Amniotic epithelial cell (primary cell): Measurements from ENCODE around the gene ASAP2.
A peak's percentile ranks its signal among the peaks of the same experiment; 100 is the strongest.

Experiments used
- DNase-seq: peaks from one replicate; pipeline ENCODE4 v3.0.0-alpha.2; 2010; ENCODE audit warnings: low read depth

The ASAP2 gene

GRCh38 chr2:9231291-9232165, 24.9 kb downstream of the ASAP2 start:
- no peak for DNase-seq

- DNase-seq = no peak
These were observed 25.5 kb downstream of the ASAP2 start for GRCh38 chr2:9232166-9232479.

GRCh38 chr2:9232886-9233285, 26.3 kb downstream of the ASAP2 start:
- peak; percentile 69 for DNase-seq

- DNase-seq = peak; percentile 97
These were observed 28.1 kb downstream of the ASAP2 start for GRCh38 chr2:9234680-9235146.

- peak; percentile 97 for DNase-seq
These were observed 28.8 kb downstream of the ASAP2 start for GRCh38 chr2:9235147-9236044.

- DNase-seq = no peak
These were observed 29.4 kb downstream of the ASAP2 start for GRCh38 chr2:9236045-9236344.

GRCh38 chr2:9236867-9237266, 30.3 kb downstream of the ASAP2 start:
- DNase-seq = no peak

GRCh38 chr2:9237831-9238230, 31.2 kb downstream of the ASAP2 start:
- DNase-seq = no peak

- DNase-seq = peak; percentile 31
These were observed 32.1 kb downstream of the ASAP2 start for GRCh38 chr2:9238591-9239326.

- no peak for DNase-seq
These were observed 33.0 kb downstream of the ASAP2 start for GRCh38 chr2:9239616-9240015.

GRCh38 chr2:9240745-9241144, 34.1 kb downstream of the ASAP2 start:
- peak; percentile 90 for DNase-seq

GRCh38 chr2:9241233-9241632, 34.6 kb downstream of the ASAP2 start:
- DNase-seq = no peak

- peak; percentile 55 for DNase-seq
These were observed 36.7 kb downstream of the ASAP2 start for GRCh38 chr2:9243357-9243756.

- DNase-seq = peak; percentile 47
These were observed 38.5 kb downstream of the ASAP2 start for GRCh38 chr2:9244985-9245544.

- no peak for DNase-seq
These were observed 40.6 kb downstream of the ASAP2 start for GRCh38 chr2:9247177-9247576.

- peak; percentile 41 for DNase-seq
These were observed 41.2 kb downstream of the ASAP2 start for GRCh38 chr2:9247786-9248185.

GRCh38 chr2:9248363-9248762, 41.8 kb downstream of the ASAP2 start:
- no peak for DNase-seq

GRCh38 chr2:9249020-9249800, 42.6 kb downstream of the ASAP2 start:
- peak; percentile 62 for DNase-seq

- DNase-seq = no peak
These were observed 43.5 kb downstream of the ASAP2 start for GRCh38 chr2:9250091-9250490.

- peak; percentile 37 for DNase-seq
These were observed 44.0 kb downstream of the ASAP2 start for GRCh38 chr2:9250498-9251153.
